Activated CD4-positive, alpha-beta memory T cell treated with anti-CD3 and anti-CD28 coated beads for 36 hours (primary cell): ENCODE measurements around the gene OR2J1. TPM values are rescaled to one million over a fixed set of nuclear protein-coding genes. Genes with fewer than 3 reads are reported as not detected.
"Not testable (repeated sequence)": the region's sequence is repeated elsewhere in the genome, so short reads cannot be mapped to it uniquely, and the experiment has no call there.

ENCODE experiments used
- CTCF ChIA-PET: fragments of 350-600 bp; sonication (Branson Sonifier 250); formaldehyde crosslinking; loops from one replicate; lab custom pipeline; 2021; ENCODE audit warnings: antibody characterized with exemption, inconsistent platforms; lab: Charles Lee
- POLR2A ChIA-PET: fragments of 350-600 bp; sonication (Branson Sonifier 250); formaldehyde crosslinking; loops from one replicate; lab custom pipeline; 2021; ENCODE audit warnings: antibody characterized with exemption; lab: Charles Lee
- DNase-seq: peaks from one replicate; pipeline ENCODE4 v3.0.0-alpha.2; 2020
- H3K27ac Mint-ChIP-seq: one replicate; pipeline ENCODE4 v1.8.0; 2021; ENCODE audit warnings: mixed read lengths
- H3K27me3 Mint-ChIP-seq: one replicate; pipeline ENCODE4 v1.8.0; 2021; ENCODE audit warnings: mixed read lengths
- H3K36me3 Mint-ChIP-seq: one replicate; pipeline ENCODE4 v1.8.0; 2021; ENCODE audit warnings: mixed read lengths
- H3K4me1 Mint-ChIP-seq: one replicate; pipeline ENCODE4 v1.8.0; 2021; ENCODE audit warnings: low read depth, mixed read lengths
- H3K4me3 Mint-ChIP-seq: one replicate; pipeline ENCODE4 v1.8.0; 2021; ENCODE audit warnings: mild to moderate bottlenecking, mixed read lengths
- H3K9me3 Mint-ChIP-seq: one replicate; pipeline ENCODE4 v1.8.0; 2021; ENCODE audit warnings: mixed read lengths
- intact Hi-C: fragments of 100-400 bp; cut with micrococcal nuclease; formaldehyde crosslinking; loops from one replicate; pipeline ENCODE4 v1.15.1; 2023
- total RNA-seq, 2 experiments: library from RNA; stranded (reverse); gene quantifications; one replicate each; pipeline ENCODE4 v1.2.3, GENCODE V29; 2021

The OR2J1 gene
- total RNA-seq: not detected

DNA sequence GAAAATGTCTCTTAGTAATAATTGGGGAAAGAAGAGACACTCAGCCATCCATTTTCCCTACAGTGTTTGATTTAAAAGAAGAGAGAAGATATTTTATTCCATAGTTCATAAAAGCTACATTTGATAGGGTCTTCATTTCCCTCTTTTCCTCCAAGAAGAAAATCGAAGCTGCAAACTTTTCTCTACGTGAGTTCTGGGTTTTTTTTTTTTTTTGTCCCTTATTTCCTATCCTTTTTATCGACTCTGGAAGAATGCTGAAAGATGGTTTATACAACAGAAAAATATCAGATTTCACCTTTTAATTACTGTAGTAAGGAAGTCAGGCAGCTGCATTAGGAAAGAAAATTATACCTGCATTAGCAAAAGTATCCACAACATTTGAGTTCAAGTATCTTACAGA is at the start of gene OR2J1:
TSS of gene OR2J1 (plus strand) at position 301 of the 400 bp plus-strand sequence. CDS start 1,453 bp downstream, outside the sequence.
- intact Hi-C loops: no loop called here
- Mint-ChIP-seq H3K27me3 (peaks cover 7% of the 10 kb centered on the region), H3K9me3 (no peaks in the 10 kb centered on the region), H3K4me1 (no peaks in the 10 kb centered on the region), H3K36me3 (no peaks in the 10 kb centered on the region), H3K4me3 (no peak within 1 kb of the TSS), H3K27ac (no peak within 1 kb of the TSS)
- ChIA-PET POLR2A (no interaction called here), CTCF (no interaction called here)
- DNase-seq: no peak

DNA sequence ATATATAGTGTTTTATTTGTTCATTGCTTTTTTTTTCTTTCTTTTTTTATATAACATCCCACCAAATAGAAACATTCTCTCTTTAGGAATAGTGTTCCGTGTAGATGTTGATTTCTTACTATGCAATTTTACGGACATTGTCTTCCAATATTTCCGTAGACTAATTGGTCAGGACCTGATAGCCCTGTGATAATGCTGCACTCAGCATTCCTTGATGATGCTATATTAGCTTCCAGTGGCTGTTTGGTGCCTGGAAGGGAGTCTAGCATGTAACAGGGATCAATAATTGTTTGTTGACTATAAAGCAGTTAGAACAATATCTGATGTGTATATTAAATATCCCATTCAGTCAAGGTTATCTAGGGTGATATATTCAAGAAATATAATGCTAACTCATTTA is 47.6 kb upstream of the OR2J1 start:
- Mint-ChIP-seq H3K27ac (no peak overlapping the region), H3K9me3 (no peaks in the 10 kb centered on the region), H3K4me3 (no peak overlapping the region), H3K4me1 (no peaks in the 10 kb centered on the region), H3K27me3 (peaks cover 37% of the 10 kb centered on the region), H3K36me3 (no peaks in the 10 kb centered on the region)
- intact Hi-C loops: no loop called here
- no peak for DNase-seq
- CTCF ChIA-PET: no interaction called here
- POLR2A ChIA-PET: no interaction called here

DNA sequence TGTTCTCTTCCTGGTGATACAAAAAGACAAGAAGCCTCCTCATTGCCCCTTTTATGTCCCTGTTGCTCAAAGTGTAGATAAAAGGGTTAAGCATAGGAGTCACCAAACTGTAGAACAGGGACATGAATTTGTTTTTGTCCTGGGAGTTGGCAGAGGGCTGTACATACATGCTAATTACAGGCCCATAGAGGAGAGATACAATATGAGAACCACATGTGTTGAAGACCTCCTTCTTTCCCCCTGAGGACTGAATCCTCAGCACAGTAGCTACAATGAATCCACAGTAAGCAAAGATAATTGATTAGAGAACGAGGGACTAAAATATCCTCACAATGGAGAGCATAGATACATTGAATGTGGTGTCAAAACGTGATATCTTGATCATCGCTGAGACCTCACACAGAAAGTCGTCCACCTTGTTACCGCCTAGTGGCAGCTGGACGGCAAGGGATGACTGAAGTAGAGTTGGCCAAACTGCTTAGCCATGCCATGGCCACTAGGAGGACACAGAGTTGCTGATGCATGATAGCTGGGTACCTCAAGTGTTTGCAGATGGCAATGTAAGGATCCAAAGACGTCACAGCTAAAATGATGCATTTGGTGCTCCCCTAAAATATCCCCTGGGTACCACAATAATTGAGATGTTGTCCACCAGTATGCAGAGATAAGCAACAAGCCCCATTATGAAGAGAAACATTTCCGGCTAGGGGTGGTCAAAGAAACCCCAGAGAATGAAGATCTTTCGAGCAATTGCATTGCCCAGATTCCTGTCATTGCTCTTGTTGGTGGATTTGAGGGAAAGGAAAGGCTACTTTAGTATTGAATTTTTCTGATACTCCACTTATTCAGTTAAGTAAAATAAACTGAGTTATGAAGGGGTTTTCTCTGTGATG is 27.2 kb upstream of the OR2J1 start:
- CTCF ChIA-PET: interaction anchor here (0.5 to 1.6 kb wide), 3 partner anchors 9 to 379 kb away, joined by 3 read pairs; no protein-coding TSS in a partner anchor
- Mint-ChIP-seq H3K27me3 (peaks cover 37% of the 10 kb centered on the region), H3K9me3 (peaks cover 2% of the 10 kb centered on the region), H3K4me1 (no peaks in the 10 kb centered on the region), H3K4me3 (no peak overlapping the region), H3K36me3 (peaks cover 3% of the 10 kb centered on the region), H3K27ac (no peak overlapping the region)
- intact Hi-C loops: no loop called here
- POLR2A ChIA-PET: no interaction called here
- DNase-seq: no peak

DNA sequence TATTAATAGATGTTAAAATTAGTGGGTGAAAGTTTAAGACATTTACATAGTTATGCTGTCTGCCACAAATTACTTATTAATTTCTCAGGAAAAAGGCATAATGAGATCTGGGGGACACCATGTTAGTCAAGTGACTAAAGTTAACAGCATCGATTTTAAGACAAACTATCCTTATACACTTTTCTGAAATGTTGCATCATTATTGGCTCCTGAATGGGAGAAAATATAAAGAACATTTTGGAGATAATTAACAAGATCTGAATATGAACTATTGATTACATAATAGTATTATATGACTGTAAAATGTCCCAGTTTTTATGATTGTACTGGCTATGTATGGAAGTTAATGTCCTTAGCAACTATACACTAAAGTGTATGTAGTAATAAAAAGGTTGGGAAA is 20.1 kb upstream of the OR2J1 start:
- H3K36me3 Mint-ChIP-seq: no peaks in the 10 kb centered on the region
- no peak overlapping the region for H3K4me3 Mint-ChIP-seq
- no peaks in the 10 kb centered on the region for H3K9me3 Mint-ChIP-seq
- H3K27ac Mint-ChIP-seq: no peak overlapping the region
- POLR2A ChIA-PET: no interaction called here
- H3K4me1 Mint-ChIP-seq: no peaks in the 10 kb centered on the region
- CTCF ChIA-PET: no interaction called here
- no peak for DNase-seq
- peaks cover 6% of the 10 kb centered on the region for H3K27me3 Mint-ChIP-seq
- intact Hi-C loops: no loop called here

DNA sequence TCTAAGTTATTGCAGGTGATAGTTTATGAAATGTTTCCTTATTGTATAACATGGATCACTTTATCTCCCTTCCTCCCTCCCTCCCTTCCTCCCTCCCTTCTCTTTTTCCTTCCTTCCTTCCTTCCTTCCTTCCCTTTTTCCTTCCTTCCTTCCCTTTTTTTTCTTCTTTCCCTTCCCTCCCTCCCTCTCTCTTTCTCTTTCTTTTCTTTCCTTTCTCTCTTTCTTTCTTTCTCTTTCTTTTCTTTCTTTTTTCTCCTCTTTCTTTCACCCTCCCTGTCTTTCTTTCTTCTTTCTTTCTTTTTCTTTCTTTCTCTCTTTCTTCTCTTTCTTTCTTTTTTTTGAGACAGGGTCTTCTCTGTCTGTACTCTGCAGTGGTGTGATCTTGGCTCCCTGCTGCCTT is 18.0 kb upstream of the OR2J1 start:
- Mint-ChIP-seq H3K4me1 (no peaks in the 10 kb centered on the region), H3K9me3 (no peaks in the 10 kb centered on the region), H3K27me3 (peaks cover 8% of the 10 kb centered on the region), H3K36me3 (no peaks in the 10 kb centered on the region), H3K4me3 (no peak overlapping the region), H3K27ac (no peak overlapping the region)
- intact Hi-C loops: no loop called here
- POLR2A ChIA-PET: no interaction called here
- CTCF ChIA-PET: interaction anchor here (1.2 kb wide), 1 partner anchor 9 kb away, joined by 3 read pairs; no protein-coding TSS in a partner anchor
- no peak for DNase-seq

DNA sequence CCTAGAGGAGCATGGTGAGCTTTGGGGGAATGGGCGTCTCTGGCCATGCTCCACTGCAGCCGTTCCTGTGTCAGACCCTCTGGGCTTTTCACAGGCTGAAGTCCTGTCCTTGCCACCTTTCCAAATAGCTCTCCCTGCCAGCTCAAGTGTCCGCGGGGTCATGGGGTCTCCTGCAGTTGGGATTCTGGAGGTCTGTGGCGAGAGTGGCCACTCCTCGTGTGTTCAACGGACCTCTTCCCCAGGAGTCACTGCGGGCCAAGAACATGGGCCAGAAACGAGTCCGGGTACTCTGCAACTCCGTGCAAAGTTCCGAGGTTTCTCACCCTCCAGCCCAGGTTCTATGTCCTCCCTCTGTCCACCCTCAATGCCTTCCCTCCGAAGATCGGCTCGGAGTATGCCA is 16.8 kb upstream of the OR2J1 start:
- intact Hi-C loops: no loop called here
- Mint-ChIP-seq H3K27ac (no peak overlapping the region), H3K4me3 (no peak overlapping the region), H3K4me1 (no peaks in the 10 kb centered on the region), H3K27me3 (peaks cover 12% of the 10 kb centered on the region), H3K36me3 (no peaks in the 10 kb centered on the region), H3K9me3 (no peaks in the 10 kb centered on the region)
- ChIA-PET CTCF (no interaction called here), POLR2A (no interaction called here)
- no peak for DNase-seq

DNA sequence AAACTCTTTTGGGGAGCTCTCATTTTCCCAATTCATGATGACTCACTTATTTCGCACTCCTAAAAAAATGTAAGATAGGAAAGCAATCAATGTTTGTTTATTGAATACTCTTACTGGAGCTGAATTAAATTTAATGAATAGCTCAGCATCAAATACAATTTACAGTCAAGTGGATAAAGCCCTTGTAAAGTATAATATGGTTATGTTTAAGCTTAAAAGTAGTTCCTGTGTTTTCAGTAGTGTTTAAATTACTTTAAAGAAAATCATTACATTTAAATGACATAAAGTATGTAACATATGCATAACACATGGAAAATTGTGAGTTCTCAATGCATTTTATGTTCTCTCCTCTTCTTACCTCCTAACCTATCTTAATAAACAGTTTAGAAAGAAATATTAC is 12.1 kb upstream of the OR2J1 start, which contains the start of gene OR2B3:
TSS of gene OR2B3 (minus strand) at position 101 of the 400 bp plus-strand sequence. CDS start at position 36, 65 bp downstream.
- H3K27ac Mint-ChIP-seq: no peak within 1 kb of the TSS
- H3K27me3 Mint-ChIP-seq: peaks cover 38% of the 10 kb centered on the region
- no peaks in the 10 kb centered on the region for H3K9me3 Mint-ChIP-seq
- no peaks in the 10 kb centered on the region for H3K36me3 Mint-ChIP-seq
- H3K4me3 Mint-ChIP-seq: no peak within 1 kb of the TSS
- CTCF ChIA-PET: no interaction called here
- intact Hi-C loops: no loop called here
- POLR2A ChIA-PET: no interaction called here
- DNase-seq: no peak
- H3K4me1 Mint-ChIP-seq: no peaks in the 10 kb centered on the region

DNA sequence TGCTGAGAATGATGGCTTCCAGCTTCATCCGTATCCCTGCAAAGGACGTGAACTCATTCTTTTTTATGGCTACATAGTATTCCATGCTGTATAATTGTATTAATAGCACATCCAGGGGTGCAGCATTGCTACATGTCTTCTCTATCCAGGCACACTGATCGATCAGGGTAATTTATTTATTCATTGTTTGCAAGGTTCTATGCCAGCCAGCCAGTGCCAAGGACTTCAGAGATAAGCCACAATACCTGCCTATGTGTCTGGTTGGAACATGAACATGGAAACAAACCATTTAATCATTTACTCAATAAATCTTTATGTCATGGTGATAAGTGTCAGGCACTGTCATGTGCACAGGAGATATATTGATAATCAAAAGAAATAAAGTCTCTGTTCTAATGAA is 6.3 kb upstream of the OR2J1 start:
- H3K4me1 Mint-ChIP-seq: no peaks in the 10 kb centered on the region
- intact Hi-C loops: no loop called here

DNA sequence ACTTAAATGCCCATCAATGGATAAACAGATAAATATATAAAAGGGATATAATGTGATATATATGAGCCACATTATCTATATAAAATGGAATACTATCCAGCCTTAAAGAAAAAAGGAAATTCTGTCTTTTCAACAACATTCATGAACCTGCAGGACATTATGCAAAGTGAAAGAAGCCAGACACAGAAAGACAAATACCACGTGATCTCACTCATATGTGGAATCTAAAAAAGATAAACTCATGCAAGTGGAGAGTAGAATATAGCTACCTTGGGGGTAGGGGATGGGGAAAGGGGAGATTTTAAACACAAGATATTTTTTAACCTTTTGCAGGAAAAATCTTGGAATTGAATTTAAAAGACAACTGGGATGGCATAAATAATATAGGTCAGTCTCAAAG is 1.5 kb upstream of the OR2J1 start:
- ChIA-PET CTCF (no interaction called here), POLR2A (no interaction called here)
- no peaks in the 10 kb centered on the region for H3K4me1 Mint-ChIP-seq
- H3K27ac Mint-ChIP-seq: no peak overlapping the region
- no peak for DNase-seq
- H3K4me3 Mint-ChIP-seq: no peak overlapping the region
- no peaks in the 10 kb centered on the region for H3K36me3 Mint-ChIP-seq
- intact Hi-C loops: no loop called here
- H3K27me3 Mint-ChIP-seq: peaks cover 6% of the 10 kb centered on the region
- no peaks in the 10 kb centered on the region for H3K9me3 Mint-ChIP-seq

More for the DNA sequence above, 6.3 kb upstream of the OR2J1 start:
- no peak overlapping the region for H3K4me3 Mint-ChIP-seq
- CTCF ChIA-PET: no interaction called here
- DNase-seq: no peak
- no peaks in the 10 kb centered on the region for H3K9me3 Mint-ChIP-seq
- POLR2A ChIA-PET: no interaction called here
- no peak overlapping the region for H3K27ac Mint-ChIP-seq
- H3K27me3 Mint-ChIP-seq: peaks cover 27% of the 10 kb centered on the region
- H3K36me3 Mint-ChIP-seq: no peaks in the 10 kb centered on the region

DNA sequence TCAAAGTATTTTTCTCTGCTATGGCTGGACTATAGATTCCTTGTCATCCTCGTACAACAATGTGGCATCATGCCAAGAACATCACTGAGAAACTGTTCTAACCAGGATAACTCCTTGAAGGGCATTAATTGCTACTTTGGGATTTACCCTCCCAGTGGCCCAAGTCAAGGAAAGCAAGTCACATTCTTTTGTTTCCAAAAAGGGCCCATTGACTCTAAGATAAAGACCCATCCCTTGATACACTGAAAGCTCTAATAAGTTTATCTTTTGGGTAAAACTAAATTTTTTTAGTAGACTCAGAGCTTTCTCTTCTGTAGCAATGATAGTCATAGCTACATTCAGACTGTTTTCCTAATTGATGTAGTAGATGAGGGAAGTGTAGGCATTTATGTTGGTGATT is 8.5 kb downstream of the OR2J1 start, which contains the start of gene OR2J3:
TSS of gene OR2J3 (plus strand) at position 301 of the 400 bp plus-strand sequence. CDS start 3,833 bp downstream, outside the sequence.
- Mint-ChIP-seq H3K9me3 (no peaks in the 10 kb centered on the region), H3K27me3 (peaks cover 38% of the 10 kb centered on the region), H3K36me3 (no peaks in the 10 kb centered on the region), H3K4me1 (no peaks in the 10 kb centered on the region), H3K4me3 (no peak within 1 kb of the TSS), H3K27ac (no peak within 1 kb of the TSS)
- CTCF ChIA-PET: no interaction called here
- intact Hi-C loops: no loop called here
- no peak for DNase-seq
- POLR2A ChIA-PET: interaction anchor here (0.6 kb wide), 2 partner anchors 10 to 939 kb away, joined by 3 read pairs; no protein-coding TSS in a partner anchor

DNA sequence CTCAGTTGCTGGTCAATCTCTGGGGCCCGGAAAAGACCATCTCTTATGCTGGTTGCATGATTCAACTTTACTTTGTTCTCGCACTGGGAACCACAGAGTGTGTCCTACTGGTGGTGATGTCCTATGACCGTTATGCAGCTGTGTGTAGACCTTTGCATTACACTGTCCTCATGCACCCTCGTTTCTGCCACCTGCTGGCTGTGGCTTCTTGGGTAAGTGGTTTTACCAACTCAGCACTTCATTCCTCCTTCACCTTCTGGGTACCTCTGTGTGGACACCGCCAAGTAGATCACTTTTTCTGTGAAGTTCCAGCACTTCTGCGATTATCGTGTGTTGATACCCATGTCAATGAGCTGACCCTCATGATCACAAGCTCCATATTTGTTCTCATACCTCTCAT is 12.8 kb downstream of the OR2J1 start:
- ChIA-PET CTCF (no interaction called here), POLR2A (no interaction called here)
- no peaks in the 10 kb centered on the region for H3K36me3 Mint-ChIP-seq
- no peak overlapping the region for H3K4me3 Mint-ChIP-seq
- H3K27me3 Mint-ChIP-seq: peaks cover 30% of the 10 kb centered on the region
- H3K27ac Mint-ChIP-seq: no peak overlapping the region
- intact Hi-C loops: no loop called here
- DNase-seq: no peak
- no peaks in the 10 kb centered on the region for H3K9me3 Mint-ChIP-seq
- H3K4me1 Mint-ChIP-seq: no peaks in the 10 kb centered on the region

DNA sequence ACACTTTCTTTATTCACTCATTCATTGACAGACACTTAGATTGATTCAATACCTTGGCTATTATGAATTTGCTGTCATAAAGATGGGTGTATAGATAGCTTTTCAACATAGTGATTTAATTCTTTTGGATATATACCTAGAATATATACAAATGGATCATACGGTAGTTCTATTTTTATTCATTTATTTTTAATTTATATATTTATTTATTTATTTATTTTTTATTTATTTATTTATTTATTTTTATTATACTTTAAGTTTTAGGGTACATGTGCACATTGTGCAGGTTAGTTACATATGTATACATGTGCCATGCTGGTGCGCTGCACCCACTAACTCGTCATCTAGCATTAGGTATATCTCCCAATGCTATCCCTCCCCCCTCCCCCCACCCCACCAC is 15.7 kb downstream of the OR2J1 start:
- H3K36me3 Mint-ChIP-seq, DNase-seq, POLR2A ChIA-PET, H3K4me1 Mint-ChIP-seq, CTCF ChIA-PET, intact Hi-C loops, H3K4me3 Mint-ChIP-seq, H3K27ac Mint-ChIP-seq, H3K9me3 Mint-ChIP-seq: not testable (repeated sequence)
- peaks cover 34% of the 10 kb centered on the region for H3K27me3 Mint-ChIP-seq
